H1 (cell line): ENCODE results near the gene CCDC171. TPM values are rescaled to one million over a fixed set of nuclear protein-coding genes. Genes with fewer than 3 reads are reported as not detected.

Source experiments
- CTCF ChIA-PET: fragments of 300-600 bp; sonication (Branson Sonifier 250); formaldehyde crosslinking; loops from one replicate; lab custom pipeline; 2021; ENCODE audit not compliant: partially characterized antibody; lab: Charles Lee
- POLR2A ChIA-PET: fragments of 300-600 bp; sonication (Branson Sonifier 250); formaldehyde crosslinking; loops from one replicate; lab custom pipeline; 2021; ENCODE audit warnings: inconsistent platforms; ENCODE audit not compliant: partially characterized antibody; lab: Charles Lee
- DNase-seq, 2 experiments: peaks; one replicate each; pipeline versions ENCODE4 v3.0.0 to v3.0.0-alpha.2; 2010 to 2022; ENCODE audit warnings: low spot score in 2 of 2, low read depth in 1 of 2, mixed read lengths in 1 of 2
- FAIRE-seq: peaks from 2 replicates; lab custom pipeline; 2011; peaks lifted over from hg19 to GRCh38; lab: Jason Lieb, UNC
- H2AFZ ChIP-seq: 2 replicates; pipeline ENCODE4 v1.8.1; 2012; ENCODE audit warnings: low read length, inconsistent platforms
- H2AK5ac ChIP-seq: 2 replicates; pipeline ENCODE4 v1.6.1; 2013; ENCODE audit warnings: low read depth, low read length
- H2BK120ac ChIP-seq: replicated peaks from 2 replicates; pipeline ENCODE3; 2013; ENCODE audit warnings: low read depth, low read length, inconsistent platforms
- H2BK12ac ChIP-seq: 2 replicates; pipeline ENCODE4 v1.6.1; 2013; ENCODE audit warnings: low read depth, low read length
- H2BK15ac ChIP-seq: 2 replicates; pipeline ENCODE4 v1.6.1; 2013; ENCODE audit warnings: low read length
- H2BK20ac ChIP-seq: 2 replicates; pipeline ENCODE4 v1.6.1; 2013; ENCODE audit warnings: low read length
- H2BK5ac ChIP-seq: 2 replicates; pipeline ENCODE4 v1.6.1; 2013; ENCODE audit warnings: low read depth, low read length
- H3K14ac ChIP-seq: 2 replicates; pipeline ENCODE4 v1.6.1; 2013; ENCODE audit warnings: inconsistent platforms; ENCODE audit not compliant: insufficient read length
- H3K18ac ChIP-seq: 2 replicates; pipeline ENCODE4 v1.6.1; 2013; ENCODE audit warnings: low read length; ENCODE audit errors: extremely low read depth
- H3K23ac ChIP-seq: 2 replicates; pipeline ENCODE4 v1.6.1; 2013; ENCODE audit warnings: inconsistent platforms; ENCODE audit not compliant: insufficient read length
- H3K23me2 ChIP-seq: 2 replicates; pipeline ENCODE4 v1.6.1; 2013; ENCODE audit warnings: low read depth, low read length
- H3K27ac ChIP-seq: 2 replicates; pipeline ENCODE4 v1.6.1; 2011; ENCODE audit warnings: low read depth, low read length, inconsistent platforms
- H3K27me3 ChIP-seq, 4 experiments: replicated peaks in 1 of 4; 1 replicate in 1 of 4; 2 replicates in 3 of 4; pipeline versions ENCODE4 v1.6.1 to v1.8.1; 2011 to 2013; ENCODE audit warnings: low read length in 3 of 4, mild to moderate bottlenecking in 3 of 4, inconsistent platforms in 2 of 4, mixed read lengths in 2 of 4, moderate library complexity in 1 of 4; ENCODE audit not compliant: control insufficient read depth in 3 of 4, insufficient read depth in 3 of 4; ENCODE audit errors: extremely low read depth in 1 of 4
- H3K36me3 ChIP-seq, 4 experiments: 2 replicates each; pipeline versions ENCODE4 v1.6.1 to v1.8.1; 2011 to 2013; ENCODE audit warnings: mild to moderate bottlenecking in 4 of 4, low read length in 3 of 4, moderate library complexity in 2 of 4, control low read depth in 1 of 4, inconsistent platforms in 1 of 4; ENCODE audit not compliant: insufficient read depth in 4 of 4, control insufficient read depth in 2 of 4
- H3K4ac ChIP-seq: replicated peaks from 2 replicates; pipeline ENCODE3; 2013; ENCODE audit warnings: low read length, low read depth, mixed read lengths, inconsistent platforms; ENCODE audit not compliant: insufficient read length
- H3K4me1 ChIP-seq, 4 experiments: replicated peaks in 1 of 4; 1 replicate in 1 of 4; 2 replicates in 3 of 4; pipeline versions ENCODE4 v1.6.1 to v1.8.1; 2011 to 2013; ENCODE audit warnings: low read length in 3 of 4, inconsistent platforms in 2 of 4, mixed read lengths in 1 of 4; ENCODE audit not compliant: insufficient read depth in 4 of 4, control insufficient read depth in 3 of 4
- H3K4me2 ChIP-seq, 2 experiments: 2 replicates each; pipeline versions ENCODE4 v1.6.1 to v1.8.1; 2011 to 2013; ENCODE audit warnings: low read depth in 2 of 2, low read length in 2 of 2, control low read depth in 1 of 2, inconsistent platforms in 1 of 2, mild to moderate bottlenecking in 1 of 2; ENCODE audit not compliant: insufficient read depth in 1 of 2
- H3K4me3 ChIP-seq, 4 experiments: fragments of 200-600, 300-600 bp in 1 of 4; sonication (generic), shearing (Covaris generic), sonication (Bioruptor Twin) in 1 of 4; 2 replicates each; pipeline versions ENCODE4 v1.5.1 to v1.8.1; 2011 to 2016; ENCODE audit warnings: low read length in 4 of 4, low read depth in 3 of 4, control low read depth in 2 of 4, inconsistent platforms in 2 of 4, mild to moderate bottlenecking in 2 of 4, mixed read lengths in 1 of 4, moderate library complexity in 1 of 4; ENCODE audit not compliant: insufficient read depth in 2 of 4; ENCODE audit errors: extremely low read depth in 1 of 4
- H3K56ac ChIP-seq: replicated peaks from 2 replicates; pipeline ENCODE3; 2013; ENCODE audit warnings: low read depth, mild to moderate bottlenecking, mixed read lengths, low read length, inconsistent platforms; ENCODE audit not compliant: insufficient read length
- H3K79me1 ChIP-seq: 2 replicates; pipeline ENCODE4 v1.6.1; 2013; ENCODE audit warnings: low read depth, low read length, control low read depth
- H3K79me2 ChIP-seq, 2 experiments: 2 replicates each; pipeline versions ENCODE4 v1.6.1 to v1.8.1; 2012 to 2013; ENCODE audit warnings: low read length in 2 of 2, mild to moderate bottlenecking in 2 of 2, inconsistent platforms in 1 of 2; ENCODE audit not compliant: insufficient read depth in 2 of 2, control insufficient read depth in 1 of 2
- H3K9ac ChIP-seq, 4 experiments: replicated peaks in 1 of 4; 1 replicate in 1 of 4; 2 replicates in 3 of 4; pipeline versions ENCODE4 v1.6.1 to v1.8.1; 2011 to 2013; ENCODE audit warnings: low read depth in 3 of 4, low read length in 3 of 4, control low read depth in 2 of 4, mild to moderate bottlenecking in 2 of 4, moderate library complexity in 2 of 4, inconsistent platforms in 1 of 4; ENCODE audit errors: extremely low read depth in 1 of 4
- H3K9me3 ChIP-seq, 2 experiments: 2 replicates each; pipeline versions ENCODE4 v1.6.1 to v1.8.1; 2012 to 2013; ENCODE audit warnings: mild to moderate bottlenecking in 2 of 2, moderate library complexity in 2 of 2, control low read depth in 1 of 2, inconsistent platforms in 1 of 2, low read depth in 1 of 2, low read length in 1 of 2, mixed read lengths in 1 of 2; ENCODE audit not compliant: insufficient read depth in 2 of 2
- H4K20me1 ChIP-seq, 2 experiments: replicated peaks in 1 of 2; 2 replicates each; pipeline versions ENCODE3 to v1.8.1; 2011 to 2013; ENCODE audit warnings: inconsistent platforms in 2 of 2, low read length in 2 of 2, mild to moderate bottlenecking in 1 of 2; ENCODE audit not compliant: insufficient read depth in 2 of 2, control insufficient read depth in 1 of 2
- H4K5ac ChIP-seq: 2 replicates; pipeline ENCODE4 v1.6.1; 2013; ENCODE audit warnings: low read length, low read depth, mixed read lengths, inconsistent platforms; ENCODE audit not compliant: insufficient read length
- H4K8ac ChIP-seq: 2 replicates; pipeline ENCODE4 v1.8.0; 2013; ENCODE audit warnings: mild to moderate bottlenecking, moderate library complexity, low read length, inconsistent platforms; ENCODE audit not compliant: insufficient read depth; ENCODE audit errors: extremely low read depth
- H4K91ac ChIP-seq: replicated peaks from 2 replicates; pipeline ENCODE3; 2013; ENCODE audit warnings: low read length, mixed read lengths, inconsistent platforms; ENCODE audit not compliant: insufficient read length
- ATF2 ChIP-seq: IDR thresholded peaks from 2 replicates; pipeline ENCODE4 v1.6.1; 2012; ENCODE audit warnings: low read length, inconsistent platforms
- BACH1 ChIP-seq: IDR thresholded peaks from 2 replicates; pipeline ENCODE4 v1.6.1; 2012; ENCODE audit warnings: low read length, improper control_type of control experiment
- GABPA ChIP-seq: IDR thresholded peaks from 2 replicates; pipeline ENCODE4 v1.6.1; 2011; ENCODE audit warnings: mild to moderate bottlenecking, low read length, moderate library complexity, borderline replicate concordance; ENCODE audit not compliant: insufficient read depth
- MAFK ChIP-seq: IDR thresholded peaks from 2 replicates; pipeline ENCODE4 v1.6.1; 2012; ENCODE audit warnings: low read depth, mild to moderate bottlenecking, improper control_type of control experiment, low read length
- POLR2A ChIP-seq, 2 experiments: IDR thresholded peaks; 1 replicate in 1 of 2; 2 replicates in 1 of 2; pipeline ENCODE4 v1.6.1; 2011; ENCODE audit warnings: low read depth in 2 of 2, low read length in 2 of 2, mild to moderate bottlenecking in 2 of 2; ENCODE audit errors: control extremely low read depth in 1 of 2
- RAD21 ChIP-seq, 2 experiments: IDR thresholded peaks in 1 of 2; conservative IDR thresholded peaks in 1 of 2; 2 replicates each; pipeline ENCODE4 v1.6.1; 2011; ENCODE audit warnings: low read depth in 2 of 2, low read length in 2 of 2, improper control_type of control experiment in 1 of 2, inconsistent platforms in 1 of 2, mild to moderate bottlenecking in 1 of 2, moderate library complexity in 1 of 2
- RXRA ChIP-seq: IDR thresholded peaks from 2 replicates; pipeline ENCODE4 v1.6.1; 2011; ENCODE audit warnings: low read depth, mild to moderate bottlenecking, low read length, moderate library complexity; ENCODE audit not compliant: insufficient read depth
- SAP30 ChIP-seq: fragments of 300-600 bp; sonication (generic); IDR thresholded peaks from 2 replicates; pipeline ENCODE4 v1.7.1; 2012; ENCODE audit warnings: low read length, moderate library complexity, mild to moderate bottlenecking, inconsistent platforms; ENCODE audit not compliant: insufficient read depth, insufficient replicate concordance
- SIN3A ChIP-seq, 2 experiments: IDR thresholded peaks in 1 of 2; conservative IDR thresholded peaks in 1 of 2; 2 replicates each; pipeline ENCODE4 v1.6.1; 2011 to 2012; ENCODE audit warnings: low read length in 2 of 2, improper control_type of control experiment in 1 of 2, low read depth in 1 of 2, mild to moderate bottlenecking in 1 of 2
- SP1 ChIP-seq: IDR thresholded peaks from 2 replicates; pipeline ENCODE4 v1.6.1; 2011; ENCODE audit warnings: low read depth, low read length
- TCF12 ChIP-seq: IDR thresholded peaks from 2 replicates; pipeline ENCODE4 v1.6.1; 2011; ENCODE audit warnings: low read depth, mild to moderate bottlenecking, low read length
- ZNF274 ChIP-seq: IDR thresholded peaks from 2 replicates; pipeline ENCODE4 v1.7.0; 2012; ENCODE audit warnings: low read length, borderline replicate concordance; ENCODE audit errors: extremely low read depth
- WGBS, 2 experiments: shearing (Covaris generic) in 1 of 2; methylation state at CpG; one replicate each; pipeline versions ENCODE4 v1.1.6 to v1.1.7; 2013 to 2015; ENCODE audit warnings: low lambda C conversion rate in 2 of 2, mixed read lengths in 2 of 2, inconsistent platforms in 1 of 2, low coverage in 1 of 2, missing lambda C conversion rate in 1 of 2; ENCODE audit not compliant: insufficient replicate concordance in 2 of 2, insufficient coverage in 1 of 2, insufficient read length in 1 of 2; ENCODE audit errors: extremely low coverage in 1 of 2, missing lambda C conversion rate in 1 of 2; 5-methylcytosine and 5-hydroxymethylcytosine counted together
- polyA plus RNA-seq, 7 experiments: library from polyadenylated mRNA; depleted of rRNA in 3 of 7; stranded (reverse) in 5 of 7; unstranded in 2 of 7; fragments of >200 nt in 5 of 7; fragments of 200-250 nt in 2 of 7; gene quantifications; 1 replicate in 5 of 7; 2 replicates in 1 of 7; 4 replicates in 1 of 7; pipeline versions ENCODE4 v1.2.1 to v1.2.3, GENCODE V29; 2011 to 2013; ENCODE audit warnings: missing spikeins in 2 of 7, mixed read lengths in 2 of 7
- total RNA-seq: library from RNA; stranded (reverse); fragmentation: NEBNext Ultra II Directional; extraction: Animal tissue kit (Norgen Biotek cat#: 25700); gene quantifications from 2 replicates; pipeline ENCODE4 v1.2.1, GENCODE V29; 2021

The CCDC171 gene
- total and polyA plus RNA-seq, 2 of the 8 experiments (the other 6 are each of a cell fraction or from before 2014, with no cell fraction given): 0.83 to 2.3 TPM

GRCh38 chr9:16004613-16005012 is 451.8 kb downstream of the CCDC171 start:
- Histone ChIP-seq H2AK5ac (no peak overlapping the region), H3K79me1 (no peaks in the 10 kb centered on the region), H3K14ac (no peak overlapping the region), H3K9me3 (no peaks in the 10 kb centered on the region), H3K4me1 (peaks cover 0 to 7% (median 3%) of the 10 kb centered on the region in 4 experiments; a peak in 2 of 7 replicates), H3K27me3 (no peaks in the 10 kb centered on the region), H4K20me1 (no peaks in the 10 kb centered on the region), H2BK15ac (no peak overlapping the region), H3K23ac (no peak overlapping the region), H3K79me2 (no peaks in the 10 kb centered on the region), H3K56ac (no peak overlapping the region), H3K27ac (no peak overlapping the region), H3K4ac (no peak overlapping the region), H4K91ac (no peak overlapping the region), H2BK5ac (no peak overlapping the region), H2BK12ac (no peak overlapping the region), H2AFZ (no peak overlapping the region), H3K9ac (no peak overlapping the region), H3K18ac (no peak overlapping the region), H3K23me2 (no peaks in the 10 kb centered on the region), H2BK20ac (no peak overlapping the region), H3K36me3 (no peaks in the 10 kb centered on the region), H4K8ac (no peak overlapping the region), H3K4me3 (no peak overlapping the region), H3K4me2 (no peak overlapping the region), H2BK120ac (no peak overlapping the region), H4K5ac (no peak overlapping the region)
- DNase-seq: no peak
- WGBS, 2 experiments: 93% methylated on average over 6 of the region's 6 CpGs; no CpG with 5 or more reads in 1 of the 2 experiments
- ChIA-PET POLR2A (no interaction called here), CTCF (interaction anchor here (1.0 kb wide), 1 partner anchor 10 kb away, joined by 3 read pairs; no protein-coding TSS in a partner anchor)
- no peak for FAIRE-seq
- TF ChIP-seq ZNF274 (no peak), GABPA (no peak), TCF12 (no peak), SIN3A (conservative IDR thresholded peaks at IDR 0.05 in 1 of 2, IDR thresholded peaks at IDR 0.05 in 1 of 2; ENCODE audit: low read depth in 1 of 2, low read length in 2 of 2) (no peak), POLR2A (IDR thresholded peaks at IDR 0.05; ENCODE audit: control extremely low read depth in 1 of 2, low read depth in 2 of 2, low read length in 2 of 2) (no peak), BACH1 (no peak), ATF2 (no peak), MAFK (no peak), RXRA (no peak), SP1 (no peak), SAP30 (no peak), RAD21 (IDR thresholded peaks at IDR 0.05 in 1 of 2, conservative IDR thresholded peaks at IDR 0.05 in 1 of 2; ENCODE audit: low read depth in 2 of 2, low read length in 2 of 2) (no peak)
